ENCODE data around the gene MYH6.

MYH6 gene

GRCh38 chr14:23378612-23379220 lies 29.4 kb downstream of the MYH6 start:
- no peak overlapping the region for H3K9ac ChIP-seq (ENCODE audit: low read length)
- H3K4me3 ChIP-seq (ENCODE audit: low read depth in 1 of 2, low read length in 2 of 2): no peak overlapping the region
- no peaks in the 10 kb centered on the region for H3K36me3 ChIP-seq (ENCODE audit: insufficient read depth, low read length)
- no peaks in the 10 kb centered on the region for H3K4me1 ChIP-seq (ENCODE audit: insufficient read depth, low read length)
- H3K27ac ChIP-seq (ENCODE audit: low read depth, low read length): no peak overlapping the region
- no peaks in the 10 kb centered on the region for H3K9me3 ChIP-seq (ENCODE audit: low read length)
- H3K27me3 ChIP-seq (ENCODE audit: control insufficient read depth in 1 of 2, insufficient read depth in 2 of 2, low read length in 2 of 2): no peaks in the 10 kb centered on the region

GRCh38 chr14:23377573-23378563 lies 30.2 kb downstream of the MYH6 start:
- Histone ChIP-seq H3K9ac (ENCODE audit: low read length) (no peak overlapping the region), H3K4me1 (ENCODE audit: insufficient read depth, low read length) (no peaks in the 10 kb centered on the region), H3K36me3 (ENCODE audit: insufficient read depth, low read length) (no peaks in the 10 kb centered on the region), H3K9me3 (ENCODE audit: low read length) (no peaks in the 10 kb centered on the region), H3K27ac (ENCODE audit: low read depth, low read length) (no peak overlapping the region), H3K27me3 (ENCODE audit: control insufficient read depth in 1 of 2, insufficient read depth in 2 of 2, low read length in 2 of 2) (no peaks in the 10 kb centered on the region), H3K4me3 (ENCODE audit: low read depth in 1 of 2, low read length in 2 of 2) (no peak overlapping the region)

- H3K27me3 ChIP-seq (ENCODE audit: control insufficient read depth in 1 of 2, insufficient read depth in 2 of 2, low read length in 2 of 2): no peaks in the 10 kb centered on the region
- H3K4me3 ChIP-seq (ENCODE audit: low read depth in 1 of 2, low read length in 2 of 2): peak overlapping the region in 1 of 2 donors; percentile 35
- H3K9me3 ChIP-seq (ENCODE audit: low read length): no peaks in the 10 kb centered on the region
- H3K9ac ChIP-seq (ENCODE audit: low read length): no peak overlapping the region
- H3K4me1 ChIP-seq (ENCODE audit: insufficient read depth, low read length): no peaks in the 10 kb centered on the region
- H3K27ac ChIP-seq (ENCODE audit: low read depth, low read length): no peak overlapping the region
- no peaks in the 10 kb centered on the region for H3K36me3 ChIP-seq (ENCODE audit: insufficient read depth, low read length)
These were observed 30.9 kb downstream of the MYH6 start for GRCh38 chr14:23377198-23377550.

GRCh38 chr14:23376482-23377197 lies 31.4 kb downstream of the MYH6 start, which contains the start of gene CMTM5:
TSS of gene CMTM5 (plus strand) at chr14:23377046. CDS start at chr14:23377252, 206 bp downstream.
- Histone ChIP-seq H3K4me3 (ENCODE audit: low read depth in 1 of 2, low read length in 2 of 2) (peak within 1 kb of the TSS in 1 of 2 donors; percentile 35), H3K4me1 (ENCODE audit: insufficient read depth, low read length) (no peaks in the 10 kb centered on the region), H3K27ac (ENCODE audit: low read depth, low read length) (no peak within 1 kb of the TSS), H3K27me3 (ENCODE audit: control insufficient read depth in 1 of 2, insufficient read depth in 2 of 2, low read length in 2 of 2) (no peaks in the 10 kb centered on the region), H3K36me3 (ENCODE audit: insufficient read depth, low read length) (no peaks in the 10 kb centered on the region), H3K9ac (ENCODE audit: low read length) (no peak within 1 kb of the TSS), H3K9me3 (ENCODE audit: low read length) (no peaks in the 10 kb centered on the region)

GRCh38 chr14:23375527-23376251 lies 32.4 kb downstream of the MYH6 start:
- Histone ChIP-seq H3K4me3 (ENCODE audit: low read depth in 1 of 2, low read length in 2 of 2) (no peak overlapping the region), H3K9ac (ENCODE audit: low read length) (no peak overlapping the region), H3K36me3 (ENCODE audit: insufficient read depth, low read length) (no peaks in the 10 kb centered on the region), H3K9me3 (ENCODE audit: low read length) (no peaks in the 10 kb centered on the region), H3K4me1 (ENCODE audit: insufficient read depth, low read length) (no peaks in the 10 kb centered on the region), H3K27ac (ENCODE audit: low read depth, low read length) (no peak overlapping the region), H3K27me3 (ENCODE audit: control insufficient read depth in 1 of 2, insufficient read depth in 2 of 2, low read length in 2 of 2) (no peaks in the 10 kb centered on the region)

GRCh38 chr14:23373041-23373440 lies 35.0 kb downstream of the MYH6 start:
- Histone ChIP-seq H3K9ac (ENCODE audit: low read length) (no peak overlapping the region), H3K27me3 (ENCODE audit: control insufficient read depth in 1 of 2, insufficient read depth in 2 of 2, low read length in 2 of 2) (no peaks in the 10 kb centered on the region), H3K36me3 (ENCODE audit: insufficient read depth, low read length) (no peaks in the 10 kb centered on the region), H3K4me1 (ENCODE audit: insufficient read depth, low read length) (no peaks in the 10 kb centered on the region), H3K9me3 (ENCODE audit: low read length) (no peaks in the 10 kb centered on the region), H3K4me3 (ENCODE audit: low read depth in 1 of 2, low read length in 2 of 2) (no peak overlapping the region), H3K27ac (ENCODE audit: low read depth, low read length) (no peak overlapping the region)

GRCh38 chr14:23372509-23372908 lies 35.6 kb downstream of the MYH6 start, which contains the start of gene IL25:
TSS of gene IL25 (plus strand) at chr14:23372809.
- no peaks in the 10 kb centered on the region for H3K36me3 ChIP-seq (ENCODE audit: insufficient read depth, low read length)
- no peak within 1 kb of the TSS for H3K27ac ChIP-seq (ENCODE audit: low read depth, low read length)
- H3K9ac ChIP-seq (ENCODE audit: low read length): no peak within 1 kb of the TSS
- H3K27me3 ChIP-seq (ENCODE audit: control insufficient read depth in 1 of 2, insufficient read depth in 2 of 2, low read length in 2 of 2): no peaks in the 10 kb centered on the region
- H3K9me3 ChIP-seq (ENCODE audit: low read length): no peaks in the 10 kb centered on the region
- H3K4me3 ChIP-seq (ENCODE audit: low read depth in 1 of 2, low read length in 2 of 2): no peak within 1 kb of the TSS
- no peaks in the 10 kb centered on the region for H3K4me1 ChIP-seq (ENCODE audit: insufficient read depth, low read length)

GRCh38 chr14:23371865-23372264 lies 36.2 kb downstream of the MYH6 start:
- Histone ChIP-seq H3K9ac (ENCODE audit: low read length) (no peak overlapping the region), H3K9me3 (ENCODE audit: low read length) (no peaks in the 10 kb centered on the region), H3K4me1 (ENCODE audit: insufficient read depth, low read length) (peaks cover 3% of the 10 kb centered on the region), H3K27me3 (ENCODE audit: control insufficient read depth in 1 of 2, insufficient read depth in 2 of 2, low read length in 2 of 2) (no peaks in the 10 kb centered on the region), H3K36me3 (ENCODE audit: insufficient read depth, low read length) (no peaks in the 10 kb centered on the region), H3K4me3 (ENCODE audit: low read depth in 1 of 2, low read length in 2 of 2) (no peak overlapping the region), H3K27ac (ENCODE audit: low read depth, low read length) (no peak overlapping the region)

- Histone ChIP-seq H3K4me1 (ENCODE audit: insufficient read depth, low read length) (peaks cover 6% of the 10 kb centered on the region), H3K9ac (ENCODE audit: low read length) (no peak overlapping the region), H3K36me3 (ENCODE audit: insufficient read depth, low read length) (no peaks in the 10 kb centered on the region), H3K27me3 (ENCODE audit: control insufficient read depth in 1 of 2, insufficient read depth in 2 of 2, low read length in 2 of 2) (peaks cover 0 to 4% of the 10 kb centered on the region in 2 donors), H3K4me3 (ENCODE audit: low read depth in 1 of 2, low read length in 2 of 2) (no peak overlapping the region), H3K9me3 (ENCODE audit: low read length) (no peaks in the 10 kb centered on the region), H3K27ac (ENCODE audit: low read depth, low read length) (no peak overlapping the region)
These were observed 37.9 kb downstream of the MYH6 start for GRCh38 chr14:23370221-23370620.

- Histone ChIP-seq H3K36me3 (ENCODE audit: insufficient read depth, low read length) (no peaks in the 10 kb centered on the region), H3K9me3 (ENCODE audit: low read length) (no peaks in the 10 kb centered on the region), H3K27ac (ENCODE audit: low read depth, low read length) (peak overlapping the region; percentile 98), H3K4me1 (ENCODE audit: insufficient read depth, low read length) (peaks cover 32% of the 10 kb centered on the region), H3K9ac (ENCODE audit: low read length) (peak overlapping the region; percentile 85), H3K4me3 (ENCODE audit: low read depth in 1 of 2, low read length in 2 of 2) (peak overlapping the region; percentile 43 to 64), H3K27me3 (ENCODE audit: control insufficient read depth in 1 of 2, insufficient read depth in 2 of 2, low read length in 2 of 2) (peaks cover 0 to 4% of the 10 kb centered on the region in 2 donors)
These were observed 41.6 kb downstream of the MYH6 start for GRCh38 chr14:23366426-23366921.
